A549 (cell line): Measurements from ENCODE around the gene SLC34A1. TPM values are rescaled to one million over a fixed set of nuclear protein-coding genes. Genes with fewer than 3 reads are reported as not detected.

Experiments used
- ATAC-seq, 2 experiments: fragments of 200-7000 bp in 1 of 2; fragments of >200 bp in 1 of 2; cut with Nextera tagmentation in 1 of 2; cut with Tn5 transposase in 1 of 2; 3 replicates each; pipeline versions ENCODE4 v1.8.0 to v1.9.1; 2018 to 2020; ENCODE audit warnings: mild to moderate bottlenecking in 1 of 2, moderate library complexity in 1 of 2
- CTCF ChIA-PET: fragments of 300-600 bp; sonication (Branson Sonifier 250); formaldehyde crosslinking; extraction: SDS; loops from one replicate; lab custom pipeline; 2021; ENCODE audit warnings: antibody characterized with exemption, inconsistent platforms; lab: Yijun Ruan, JAX
- POLR2A ChIA-PET: fragments of 350-600 bp; formaldehyde crosslinking; extraction: SDS; loops from one replicate; lab custom pipeline; 2021; ENCODE audit warnings: antibody characterized with exemption, inconsistent platforms; lab: Yijun Ruan, JAX
- DNase-seq, 2 experiments: peaks; one replicate each; pipeline versions ENCODE4 v3.0.0 to v3.0.0-alpha.2; 2011 to 2016; ENCODE audit warnings: low read depth in 1 of 2, low spot score in 1 of 2
- FAIRE-seq: peaks from 2 replicates; lab custom pipeline; 2011; peaks lifted over from hg19 to GRCh38; lab: Jason Lieb, UNC
- H3K27ac ChIP-seq, 2 experiments: fragments of >200 bp; sonication (Bioruptor Twin); formaldehyde crosslinking; 3 replicates each; pipeline ENCODE4 v1.5.1; 2016 to 2017
- H3K4me1 ChIP-seq: fragments of >200 bp; sonication (Bioruptor Twin); formaldehyde crosslinking; 3 replicates; pipeline ENCODE4 v1.6.1; 2016
- H3K4me2 ChIP-seq: fragments of >200 bp; sonication (Bioruptor Twin); formaldehyde crosslinking; 3 replicates; pipeline ENCODE4 v1.6.1; 2016
- H3K4me3 ChIP-seq: fragments of >200 bp; sonication (Bioruptor Twin); formaldehyde crosslinking; 3 replicates; pipeline ENCODE4 v1.5.1; 2016
- H3K9me3 ChIP-seq: fragments of >200 bp; sonication (Bioruptor Twin); formaldehyde crosslinking; 3 replicates; pipeline ENCODE4 v1.6.1; 2016
- BHLHE40 ChIP-seq: IDR thresholded peaks from 2 replicates; pipeline ENCODE4 v1.6.1; 2012; ENCODE audit warnings: low read depth, low read length, inconsistent platforms
- CEBPB ChIP-seq, 2 experiments: fragments of >200 bp in 1 of 2; sonication (Bioruptor Twin) in 1 of 2; formaldehyde crosslinking in 1 of 2; IDR thresholded peaks; 2 replicates each; pipeline ENCODE4 v1.6.1; 2012 to 2016
- CHD4 ChIP-seq: fragments of 200-600 bp; sonication (generic); IDR thresholded peaks from 2 replicates; pipeline ENCODE4 v1.6.1; 2016; ENCODE audit warnings: antibody characterized with exemption, mild to moderate bottlenecking, borderline replicate concordance
- EHMT2 ChIP-seq: fragments of 200-600 bp; sonication (generic); IDR thresholded peaks from 2 replicates; pipeline ENCODE4 v1.6.1; 2016; ENCODE audit warnings: antibody characterized with exemption, low read depth, mild to moderate bottlenecking, moderate library complexity
- ESRRA ChIP-seq: fragments of 150-350 bp; IDR thresholded peaks from 2 replicates; pipeline ENCODE4 v1.6.1; 2014; ENCODE audit warnings: mild to moderate bottlenecking, low read length, borderline replicate concordance
- FOSB ChIP-seq: fragments of 250-450 bp; sonication (Bioruptor Pico); IDR thresholded peaks from 2 replicates; pipeline ENCODE4 v1.5.0; 2020; ENCODE audit warnings: mild to moderate bottlenecking, moderate library complexity
- FOSL2 ChIP-seq, 2 experiments: fragments of 450-650 bp in 1 of 2; fragments of >200 bp in 1 of 2; sonication (Bioruptor Twin) in 1 of 2; formaldehyde crosslinking; IDR thresholded peaks; 2 replicates each; pipeline versions ENCODE4 v1.5.0 to v1.6.1; 2016 to 2020; ENCODE audit warnings: mild to moderate bottlenecking in 1 of 2, moderate library complexity in 1 of 2
- HEYL ChIP-seq: fragments of 250-450 bp; sonication (Bioruptor Pico); IDR thresholded peaks from 2 replicates; pipeline ENCODE4 v1.8.0; 2021; ENCODE audit warnings: mild to moderate bottlenecking, moderate library complexity
- HOXA7 ChIP-seq: fragments of 250-450 bp; sonication (Bioruptor Pico); IDR thresholded peaks from 2 replicates; pipeline ENCODE4 v1.5.0; 2020; ENCODE audit warnings: mild to moderate bottlenecking, moderate library complexity
- HOXB13 ChIP-seq: fragments of 250-450 bp; sonication (Bioruptor Pico); IDR thresholded peaks from 2 replicates; pipeline ENCODE4 v1.5.0; 2020; ENCODE audit warnings: low read depth, mild to moderate bottlenecking, moderate library complexity
- JUNB ChIP-seq: fragments of >200 bp; sonication (Bioruptor Twin); formaldehyde crosslinking; IDR thresholded peaks from 2 replicates; pipeline ENCODE4 v1.6.1; 2016
- KDM5A ChIP-seq: fragments of 200-600 bp; sonication (generic); IDR thresholded peaks from 2 replicates; pipeline ENCODE4 v1.6.1; 2016; ENCODE audit warnings: antibody characterized with exemption, mild to moderate bottlenecking
- MAFK ChIP-seq: fragments of 450-650 bp; IDR thresholded peaks from 2 replicates; pipeline ENCODE4 v1.6.1; 2014; ENCODE audit not compliant: partially characterized antibody
- MAZ ChIP-seq: fragments of 150-350 bp; IDR thresholded peaks from 2 replicates; pipeline ENCODE4 v1.6.1; 2014; ENCODE audit warnings: antibody characterized with exemption, low read depth, low read length, borderline replicate concordance
- MYC ChIP-seq: IDR thresholded peaks from 2 replicates; pipeline ENCODE4 v1.6.1; 2012; ENCODE audit warnings: mild to moderate bottlenecking, inconsistent platforms, low read length, improper control_type of control experiment, borderline replicate concordance
- POLR2AphosphoS2 ChIP-seq: conservative IDR thresholded peaks from 2 replicates; pipeline ENCODE4 v1.6.1; 2012; ENCODE audit warnings: low read length, improper control_type of control experiment, inconsistent platforms
- RAD21 ChIP-seq, 2 experiments: fragments of >200 bp in 1 of 2; sonication (Bioruptor Twin) in 1 of 2; formaldehyde crosslinking in 1 of 2; IDR thresholded peaks in 1 of 2; conservative IDR thresholded peaks in 1 of 2; 2 replicates in 1 of 2; 3 replicates in 1 of 2; pipeline ENCODE4 v1.6.1; 2012 to 2018; ENCODE audit warnings: inconsistent platforms in 1 of 2
- RCOR1 ChIP-seq: fragments of 150-350 bp; IDR thresholded peaks from 2 replicates; pipeline ENCODE4 v1.6.1; 2014; ENCODE audit warnings: antibody characterized with exemption, low read length, low read depth
- RFX5 ChIP-seq: fragments of 450-650 bp; IDR thresholded peaks from 2 replicates; pipeline ENCODE4 v1.7.1; 2014; ENCODE audit warnings: antibody characterized with exemption, mild to moderate bottlenecking, moderate library complexity
- SMC3 ChIP-seq: fragments of >200 bp; sonication (Bioruptor Twin); formaldehyde crosslinking; IDR thresholded peaks from 3 replicates; pipeline ENCODE4 v1.6.1; 2018; ENCODE audit warnings: inconsistent platforms
- TFCP2L1 ChIP-seq: fragments of 250-450 bp; sonication (Bioruptor Pico); IDR thresholded peaks from 2 replicates; pipeline ENCODE4 v1.5.0; 2021; ENCODE audit warnings: mild to moderate bottlenecking
- TP53 ChIP-seq: fragments of 250-450 bp; sonication (Bioruptor Pico); IDR thresholded peaks from 2 replicates; pipeline ENCODE4 v1.5.0; 2021; ENCODE audit warnings: mild to moderate bottlenecking, moderate library complexity
- ZFP36 ChIP-seq: fragments of 450-650 bp; IDR thresholded peaks from 2 replicates; pipeline ENCODE4 v1.6.1; 2014; ENCODE audit warnings: borderline replicate concordance; ENCODE audit not compliant: partially characterized antibody
- ZNF302 ChIP-seq: fragments of 250-450 bp; sonication (Bioruptor Pico); IDR thresholded peaks from 2 replicates; pipeline ENCODE4 v1.9.0; 2021; ENCODE audit warnings: inconsistent platforms, mild to moderate bottlenecking, moderate library complexity
- WGBS: methylation state at CpG from one replicate; pipeline ENCODE4 v1.1.6; 2017; ENCODE audit errors: missing lambda C conversion rate; 5-methylcytosine and 5-hydroxymethylcytosine counted together
- polyA plus RNA-seq, 4 experiments: library from polyadenylated mRNA; depleted of rRNA in 3 of 4; stranded (reverse); fragments of >200 nt; fragmentation: RNase III in 1 of 4; extraction: RNeasy Plus Mini Kit Qiagen cat#74134 plus additional on column Dnase treatment in 1 of 4; gene quantifications; 2 replicates in 3 of 4; 3 replicates in 1 of 4; pipeline ENCODE4 v1.2.3, GENCODE V29; 2011 to 2017
- TF ChIP-seq, protein P1 (sequence below): fragments of >200 bp; sonication (Bioruptor Twin); formaldehyde crosslinking; IDR thresholded peaks from 3 replicates; pipeline ENCODE4 v1.5.1; 2016
- TF ChIP-seq, protein P2 (sequence below): fragments of 150-350 bp; IDR thresholded peaks from 2 replicates; pipeline ENCODE4 v1.6.1; 2014; ENCODE audit warnings: low read depth, mild to moderate bottlenecking, low read length
- TF ChIP-seq, protein P3 (sequence below): fragments of >200 bp; sonication (Bioruptor Twin); formaldehyde crosslinking; IDR thresholded peaks from 3 replicates; pipeline ENCODE4 v1.6.1; 2016
- TF ChIP-seq, protein P4 (sequence below): fragments of 200-600 bp; sonication (generic); IDR thresholded peaks from 2 replicates; pipeline ENCODE4 v1.6.1; 2016; ENCODE audit warnings: antibody characterized with exemption, mild to moderate bottlenecking, moderate library complexity
- TF ChIP-seq, protein P5 (sequence below): fragments of 450-650 bp; IDR thresholded peaks from 2 replicates; pipeline ENCODE4 v1.6.1; 2014; ENCODE audit warnings: antibody characterized with exemption

SLC34A1 gene
- polyA plus RNA-seq, 2 of the 4 experiments (the other 2 are of a cell fraction): 0.03 TPM; not detected in 1

DNA sequence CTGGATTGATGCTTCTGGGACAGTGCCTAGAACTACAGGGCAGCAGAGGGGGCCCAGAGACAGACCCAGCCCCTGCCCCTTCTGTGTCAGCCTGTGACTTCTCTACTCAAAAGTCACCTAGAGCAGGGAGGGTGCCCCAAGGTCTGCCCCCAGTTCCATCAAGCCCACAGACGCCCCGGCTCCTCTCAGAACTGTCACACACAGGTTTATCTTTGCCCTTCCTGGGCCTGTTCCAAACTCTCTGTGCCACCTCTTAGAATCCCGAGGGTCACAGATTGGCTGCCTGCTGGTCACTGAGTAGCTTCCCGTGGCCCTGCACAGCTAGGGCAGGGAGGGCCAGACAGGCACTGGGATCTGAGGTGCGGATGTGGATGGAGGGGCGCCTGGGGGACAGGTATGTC is 24.8 kb upstream of the SLC34A1 start:
- no peak for FAIRE-seq
- ChIA-PET POLR2A (no interaction called here), CTCF (interaction anchor here (1.1 to 4.8 kb wide), 5 partner anchors 11 to 44 kb away, joined by 3 to 30 read pairs (median 7); no protein-coding TSS in a partner anchor)

DNA sequence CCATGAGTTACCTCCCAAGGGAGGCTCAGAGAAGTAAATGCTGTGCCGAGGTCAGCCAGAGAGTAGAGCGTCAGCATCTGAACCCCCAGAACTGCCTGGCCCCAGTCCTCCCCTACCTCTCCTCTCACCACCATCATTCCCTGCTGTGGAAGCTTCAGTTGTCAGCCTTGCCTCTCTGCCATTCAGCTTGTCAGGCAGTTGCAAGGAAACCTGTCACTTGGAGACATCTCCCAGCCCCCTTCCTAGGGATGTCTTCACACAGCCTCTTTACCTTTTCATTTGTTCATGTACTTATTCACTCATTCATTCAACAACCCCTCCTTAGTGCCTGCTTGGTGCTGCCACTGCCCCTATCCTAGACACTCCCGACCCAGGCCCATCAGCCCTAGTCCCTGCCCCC is 24.4 kb upstream of the SLC34A1 start:
- no peak for ATAC-seq
- H3K4me2 ChIP-seq: no peak overlapping the region
- H3K27ac ChIP-seq: no peak overlapping the region
- ChIA-PET POLR2A (no interaction called here), CTCF (interaction anchor here (1.1 to 4.8 kb wide), 4 partner anchors 10 to 44 kb away, joined by 3 to 30 read pairs (median 10); no protein-coding TSS in a partner anchor)
- FAIRE-seq: no peak
- H3K4me3 ChIP-seq: no peak overlapping the region
- H3K4me1 ChIP-seq: peaks cover 3% of the 10 kb centered on the region; the same call in 1 of the 3 replicates
- WGBS: 63% methylated on average over 3 of the region's 3 CpGs
- H3K9me3 ChIP-seq: peaks cover 4% of the 10 kb centered on the region; the same call in 1 of the 3 replicates
- no peak for DNase-seq
- TF ChIP-seq SMC3: no peak
- TF ChIP-seq TP53 (CRISPR knock-in tag): no peak
- no peak for TF ChIP-seq HOXA7
- TF ChIP-seq KDM5A: no peak
- no peak for TF ChIP-seq FOSB (CRISPR knock-in tag)
- TF ChIP-seq, protein P1, sequence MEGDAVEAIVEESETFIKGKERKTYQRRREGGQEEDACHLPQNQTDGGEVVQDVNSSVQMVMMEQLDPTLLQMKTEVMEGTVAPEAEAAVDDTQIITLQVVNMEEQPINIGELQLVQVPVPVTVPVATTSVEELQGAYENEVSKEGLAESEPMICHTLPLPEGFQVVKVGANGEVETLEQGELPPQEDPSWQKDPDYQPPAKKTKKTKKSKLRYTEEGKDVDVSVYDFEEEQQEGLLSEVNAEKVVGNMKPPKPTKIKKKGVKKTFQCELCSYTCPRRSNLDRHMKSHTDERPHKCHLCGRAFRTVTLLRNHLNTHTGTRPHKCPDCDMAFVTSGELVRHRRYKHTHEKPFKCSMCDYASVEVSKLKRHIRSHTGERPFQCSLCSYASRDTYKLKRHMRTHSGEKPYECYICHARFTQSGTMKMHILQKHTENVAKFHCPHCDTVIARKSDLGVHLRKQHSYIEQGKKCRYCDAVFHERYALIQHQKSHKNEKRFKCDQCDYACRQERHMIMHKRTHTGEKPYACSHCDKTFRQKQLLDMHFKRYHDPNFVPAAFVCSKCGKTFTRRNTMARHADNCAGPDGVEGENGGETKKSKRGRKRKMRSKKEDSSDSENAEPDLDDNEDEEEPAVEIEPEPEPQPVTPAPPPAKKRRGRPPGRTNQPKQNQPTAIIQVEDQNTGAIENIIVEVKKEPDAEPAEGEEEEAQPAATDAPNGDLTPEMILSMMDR: no peak
- TF ChIP-seq HOXB13: no peak
- no peak for TF ChIP-seq HEYL (CRISPR knock-in tag)
- no peak for TF ChIP-seq BHLHE40
- TF ChIP-seq, protein P2, sequence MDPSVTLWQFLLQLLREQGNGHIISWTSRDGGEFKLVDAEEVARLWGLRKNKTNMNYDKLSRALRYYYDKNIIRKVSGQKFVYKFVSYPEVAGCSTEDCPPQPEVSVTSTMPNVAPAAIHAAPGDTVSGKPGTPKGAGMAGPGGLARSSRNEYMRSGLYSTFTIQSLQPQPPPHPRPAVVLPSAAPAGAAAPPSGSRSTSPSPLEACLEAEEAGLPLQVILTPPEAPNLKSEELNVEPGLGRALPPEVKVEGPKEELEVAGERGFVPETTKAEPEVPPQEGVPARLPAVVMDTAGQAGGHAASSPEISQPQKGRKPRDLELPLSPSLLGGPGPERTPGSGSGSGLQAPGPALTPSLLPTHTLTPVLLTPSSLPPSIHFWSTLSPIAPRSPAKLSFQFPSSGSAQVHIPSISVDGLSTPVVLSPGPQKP: no peak
- no peak for TF ChIP-seq ZNF302 (CRISPR knock-in tag)
- TF ChIP-seq TFCP2L1: no peak
- TF ChIP-seq MAFK: no peak
- TF ChIP-seq CEBPB (IDR thresholded peaks at IDR 0.05): no peak
- TF ChIP-seq MAZ: no peak

More for the DNA sequence above, 24.8 kb upstream of the SLC34A1 start:
- Histone ChIP-seq H3K4me3 (no peak overlapping the region), H3K9me3 (peaks cover 4% of the 10 kb centered on the region; the same call in 1 of the 3 replicates), H3K4me2 (no peak overlapping the region), H3K4me1 (peaks cover 6% of the 10 kb centered on the region; the same call in 2 of the 3 replicates), H3K27ac (no peak overlapping the region)
- ATAC-seq: no peak
- 62% methylated on average over 3 of the region's 6 CpGs for WGBS
- TF ChIP-seq RCOR1: no peak
- no peak for TF ChIP-seq RFX5
- no peak for TF ChIP-seq CEBPB (IDR thresholded peaks at IDR 0.05)
- no peak for TF ChIP-seq EHMT2
- TF ChIP-seq ZFP36: no peak
- no peak for TF ChIP-seq RAD21 (conservative IDR thresholded peaks at IDR 0.05 in 1 of 2, IDR thresholded peaks at IDR 0.05 in 1 of 2)
- no peak for TF ChIP-seq MYC
- TF ChIP-seq, protein P2: no peak
- no peak for TF ChIP-seq ZNF302 (CRISPR knock-in tag)
- TF ChIP-seq HOXA7: no peak
- TF ChIP-seq, protein P3, sequence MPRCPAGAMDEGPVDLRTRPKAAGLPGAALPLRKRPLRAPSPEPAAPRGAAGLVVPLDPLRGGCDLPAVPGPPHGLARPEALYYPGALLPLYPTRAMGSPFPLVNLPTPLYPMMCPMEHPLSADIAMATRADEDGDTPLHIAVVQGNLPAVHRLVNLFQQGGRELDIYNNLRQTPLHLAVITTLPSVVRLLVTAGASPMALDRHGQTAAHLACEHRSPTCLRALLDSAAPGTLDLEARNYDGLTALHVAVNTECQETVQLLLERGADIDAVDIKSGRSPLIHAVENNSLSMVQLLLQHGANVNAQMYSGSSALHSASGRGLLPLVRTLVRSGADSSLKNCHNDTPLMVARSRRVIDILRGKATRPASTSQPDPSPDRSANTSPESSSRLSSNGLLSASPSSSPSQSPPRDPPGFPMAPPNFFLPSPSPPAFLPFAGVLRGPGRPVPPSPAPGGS: no peak
- TF ChIP-seq TP53 (CRISPR knock-in tag): no peak
- no peak for TF ChIP-seq CHD4
- no peak for TF ChIP-seq ESRRA
- no peak for TF ChIP-seq JUNB
- TF ChIP-seq, protein P4, sequence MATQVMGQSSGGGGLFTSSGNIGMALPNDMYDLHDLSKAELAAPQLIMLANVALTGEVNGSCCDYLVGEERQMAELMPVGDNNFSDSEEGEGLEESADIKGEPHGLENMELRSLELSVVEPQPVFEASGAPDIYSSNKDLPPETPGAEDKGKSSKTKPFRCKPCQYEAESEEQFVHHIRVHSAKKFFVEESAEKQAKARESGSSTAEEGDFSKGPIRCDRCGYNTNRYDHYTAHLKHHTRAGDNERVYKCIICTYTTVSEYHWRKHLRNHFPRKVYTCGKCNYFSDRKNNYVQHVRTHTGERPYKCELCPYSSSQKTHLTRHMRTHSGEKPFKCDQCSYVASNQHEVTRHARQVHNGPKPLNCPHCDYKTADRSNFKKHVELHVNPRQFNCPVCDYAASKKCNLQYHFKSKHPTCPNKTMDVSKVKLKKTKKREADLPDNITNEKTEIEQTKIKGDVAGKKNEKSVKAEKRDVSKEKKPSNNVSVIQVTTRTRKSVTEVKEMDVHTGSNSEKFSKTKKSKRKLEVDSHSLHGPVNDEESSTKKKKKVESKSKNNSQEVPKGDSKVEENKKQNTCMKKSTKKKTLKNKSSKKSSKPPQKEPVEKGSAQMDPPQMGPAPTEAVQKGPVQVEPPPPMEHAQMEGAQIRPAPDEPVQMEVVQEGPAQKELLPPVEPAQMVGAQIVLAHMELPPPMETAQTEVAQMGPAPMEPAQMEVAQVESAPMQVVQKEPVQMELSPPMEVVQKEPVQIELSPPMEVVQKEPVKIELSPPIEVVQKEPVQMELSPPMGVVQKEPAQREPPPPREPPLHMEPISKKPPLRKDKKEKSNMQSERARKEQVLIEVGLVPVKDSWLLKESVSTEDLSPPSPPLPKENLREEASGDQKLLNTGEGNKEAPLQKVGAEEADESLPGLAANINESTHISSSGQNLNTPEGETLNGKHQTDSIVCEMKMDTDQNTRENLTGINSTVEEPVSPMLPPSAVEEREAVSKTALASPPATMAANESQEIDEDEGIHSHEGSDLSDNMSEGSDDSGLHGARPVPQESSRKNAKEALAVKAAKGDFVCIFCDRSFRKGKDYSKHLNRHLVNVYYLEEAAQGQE: no peak
- TF ChIP-seq POLR2AphosphoS2: no peak
- TF ChIP-seq, protein P5, sequence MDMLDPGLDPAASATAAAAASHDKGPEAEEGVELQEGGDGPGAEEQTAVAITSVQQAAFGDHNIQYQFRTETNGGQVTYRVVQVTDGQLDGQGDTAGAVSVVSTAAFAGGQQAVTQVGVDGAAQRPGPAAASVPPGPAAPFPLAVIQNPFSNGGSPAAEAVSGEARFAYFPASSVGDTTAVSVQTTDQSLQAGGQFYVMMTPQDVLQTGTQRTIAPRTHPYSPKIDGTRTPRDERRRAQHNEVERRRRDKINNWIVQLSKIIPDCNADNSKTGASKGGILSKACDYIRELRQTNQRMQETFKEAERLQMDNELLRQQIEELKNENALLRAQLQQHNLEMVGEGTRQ: no peak
- TF ChIP-seq FOSL2 (IDR thresholded peaks at IDR 0.05): no peak
- TF ChIP-seq FOSL2 (CRISPR knock-in tag; IDR thresholded peaks at IDR 0.05): no peak
- no peak for TF ChIP-seq KDM5A
- no peak for DNase-seq
